HuH-7.5 (cell line): ENCODE measurements around the gene CTR9.

Experiments
- DNase-seq: peaks from one replicate; pipeline ENCODE4 v3.0.0; 2011; ENCODE audit warnings: low spot score

The CTR9 gene

DNA sequence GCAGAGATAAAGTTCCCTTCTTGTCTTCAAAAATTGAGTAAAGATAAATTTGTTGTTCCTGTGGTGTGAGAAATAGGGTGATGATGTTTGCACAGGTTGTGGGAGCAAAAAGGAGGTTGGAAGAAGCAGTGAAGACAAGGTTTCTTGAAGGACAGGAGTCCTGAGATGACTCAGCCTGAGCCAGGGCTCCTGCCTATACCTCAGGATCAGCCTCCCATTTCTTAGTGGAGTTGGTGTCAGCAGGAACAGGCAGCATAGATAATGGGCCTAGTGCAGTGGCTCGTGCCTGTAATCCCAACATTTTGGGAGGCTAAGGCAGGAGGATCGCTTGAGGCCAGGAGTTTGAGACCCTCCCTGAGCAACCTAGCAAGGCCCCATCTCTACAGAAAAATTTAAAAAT is 29.0 kb downstream of the CTR9 start:
- DNase-seq, result no peak

GRCh38 chr11:10784232-10785145 is 33.4 kb downstream of the CTR9 start:
- no peak for DNase-seq

DNA sequence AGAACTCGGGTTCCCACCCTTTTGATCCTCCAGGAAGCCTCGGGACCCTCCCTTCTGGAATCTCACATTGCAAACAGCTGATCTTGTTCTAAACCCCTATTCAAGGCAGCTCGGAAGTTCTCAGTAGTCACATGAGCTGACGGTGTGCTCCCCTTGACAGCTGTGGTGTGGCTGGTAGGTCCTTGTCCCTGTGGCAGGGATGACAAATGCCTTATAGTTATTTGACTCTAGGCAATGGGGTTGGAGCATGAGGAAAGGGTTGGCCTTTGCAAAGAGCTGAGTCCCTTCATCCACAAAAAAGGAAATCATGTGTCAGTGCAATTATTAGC is 34.1 kb downstream of the CTR9 start:
- no peak for DNase-seq

GRCh38 chr11:10786451-10786850 is 35.4 kb downstream of the CTR9 start:
- DNase-seq, result no peak

GRCh38 chr11:10792385-10793068 is 41.5 kb downstream of the CTR9 start:
- peak; percentile 53 for DNase-seq

DNA sequence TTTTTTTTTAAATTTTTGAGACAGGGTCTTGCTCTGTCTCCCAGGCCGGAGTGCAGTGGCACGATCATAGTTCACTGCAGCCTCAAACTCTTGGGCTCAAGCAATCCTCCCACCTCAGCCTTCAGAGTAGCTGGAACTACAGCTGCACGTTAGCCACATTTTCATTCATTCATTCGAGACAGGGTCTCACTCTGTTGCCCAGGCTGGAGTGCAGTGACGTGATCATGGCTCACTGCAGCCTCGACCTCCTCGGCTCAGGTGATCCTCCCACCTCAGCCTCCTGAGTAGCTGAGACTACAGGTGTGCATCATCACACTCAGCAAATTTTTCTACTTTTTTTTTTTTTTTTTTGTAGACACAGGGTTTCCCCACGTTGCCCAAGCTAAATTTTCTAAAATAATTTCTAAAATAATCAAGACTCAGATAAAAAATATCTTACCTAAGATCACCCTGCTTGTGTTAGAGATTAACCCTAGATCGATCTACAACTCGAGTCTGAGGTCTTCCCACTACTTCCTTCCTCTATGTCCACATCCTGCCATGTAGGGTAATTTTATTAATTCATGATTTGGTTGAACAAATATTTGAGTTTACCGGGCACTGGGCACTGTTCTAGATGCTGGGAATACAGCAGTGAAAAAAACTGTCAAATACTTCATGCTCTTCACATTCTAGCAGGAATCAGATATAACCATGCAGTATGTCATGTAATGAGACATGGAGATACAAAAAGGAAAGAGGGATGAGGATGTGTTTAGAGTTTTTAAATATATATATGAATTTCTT is 42.6 kb downstream of the CTR9 start:
- DNase-seq, result no peak

DNA sequence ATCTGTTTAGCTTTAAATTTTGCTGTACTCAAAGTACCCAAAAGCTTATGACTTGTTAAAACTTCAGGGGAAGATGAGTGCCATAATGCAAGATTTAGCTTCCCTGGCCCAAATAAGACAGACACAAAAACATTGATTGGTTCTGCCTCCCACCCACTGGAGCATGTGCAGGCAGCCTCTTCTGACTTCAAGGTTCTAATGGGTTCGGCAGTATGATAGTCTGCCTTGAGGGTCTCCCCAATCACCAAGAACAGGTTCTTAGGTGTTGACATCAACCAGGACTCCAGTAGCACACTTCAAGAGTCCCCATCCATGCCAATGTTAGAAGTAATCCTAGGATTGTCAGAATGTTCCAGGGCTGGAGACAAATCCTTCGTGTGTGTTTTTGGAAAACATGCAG is 45.1 kb downstream of the CTR9 start:
- no peak for DNase-seq

DNA sequence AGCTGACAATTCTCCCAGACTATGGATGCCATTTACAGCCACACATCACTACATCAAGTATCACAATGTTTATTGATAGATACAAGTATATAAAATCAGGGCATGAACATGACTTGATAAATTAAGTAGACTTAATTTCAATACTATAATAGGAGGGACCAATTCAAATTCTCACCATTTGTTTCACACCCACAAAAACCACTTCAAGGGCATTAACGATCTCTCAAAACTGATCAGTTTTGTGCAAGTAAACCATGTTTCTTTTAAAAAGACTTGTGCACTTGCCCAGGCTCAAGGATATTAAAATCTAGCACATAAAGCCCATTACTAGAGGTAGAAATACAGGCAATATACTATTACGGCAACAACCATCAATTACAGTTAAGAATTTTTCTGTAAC is 46.0 kb downstream of the CTR9 start:
- no peak for DNase-seq

GRCh38 chr11:10797531-10797930 is 46.5 kb downstream of the CTR9 start:
- no peak for DNase-seq

- DNase-seq, result no peak
These were observed 47.4 kb downstream of the CTR9 start for GRCh38 chr11:10798330-10798928.

GRCh38 chr11:10800292-10800691 is 49.2 kb downstream of the CTR9 start:
- no peak for DNase-seq

DNA sequence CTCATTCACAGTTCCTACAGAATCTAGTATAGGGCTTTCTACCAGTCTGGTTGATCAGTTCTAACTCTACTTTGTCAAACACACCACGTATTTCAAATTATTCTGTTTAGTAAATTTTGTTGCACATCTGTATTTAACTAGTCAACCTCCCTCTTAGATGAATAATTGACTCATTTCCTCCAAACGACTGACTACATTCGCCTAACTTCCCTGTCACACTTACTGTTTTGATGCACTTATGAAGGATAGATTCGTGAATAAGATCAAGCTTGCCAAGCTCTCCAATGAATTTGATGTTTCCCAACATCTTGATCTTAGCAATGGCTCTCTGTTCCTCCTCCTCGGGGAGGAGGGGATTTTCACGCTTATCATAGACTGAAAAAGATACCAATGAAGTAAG is 52.6 kb downstream of the CTR9 start:
- DNase-seq, result no peak

- no peak for DNase-seq
These were observed 54.7 kb downstream of the CTR9 start for GRCh38 chr11:10805741-10806140.

GRCh38 chr11:10806206-10806605 is 55.2 kb downstream of the CTR9 start:
- DNase-seq, result no peak

- no peak for DNase-seq
These were observed 56.6 kb downstream of the CTR9 start for GRCh38 chr11:10807493-10808234.

- no peak for DNase-seq
These were observed 57.1 kb downstream of the CTR9 start for GRCh38 chr11:10808235-10808552.

DNA sequence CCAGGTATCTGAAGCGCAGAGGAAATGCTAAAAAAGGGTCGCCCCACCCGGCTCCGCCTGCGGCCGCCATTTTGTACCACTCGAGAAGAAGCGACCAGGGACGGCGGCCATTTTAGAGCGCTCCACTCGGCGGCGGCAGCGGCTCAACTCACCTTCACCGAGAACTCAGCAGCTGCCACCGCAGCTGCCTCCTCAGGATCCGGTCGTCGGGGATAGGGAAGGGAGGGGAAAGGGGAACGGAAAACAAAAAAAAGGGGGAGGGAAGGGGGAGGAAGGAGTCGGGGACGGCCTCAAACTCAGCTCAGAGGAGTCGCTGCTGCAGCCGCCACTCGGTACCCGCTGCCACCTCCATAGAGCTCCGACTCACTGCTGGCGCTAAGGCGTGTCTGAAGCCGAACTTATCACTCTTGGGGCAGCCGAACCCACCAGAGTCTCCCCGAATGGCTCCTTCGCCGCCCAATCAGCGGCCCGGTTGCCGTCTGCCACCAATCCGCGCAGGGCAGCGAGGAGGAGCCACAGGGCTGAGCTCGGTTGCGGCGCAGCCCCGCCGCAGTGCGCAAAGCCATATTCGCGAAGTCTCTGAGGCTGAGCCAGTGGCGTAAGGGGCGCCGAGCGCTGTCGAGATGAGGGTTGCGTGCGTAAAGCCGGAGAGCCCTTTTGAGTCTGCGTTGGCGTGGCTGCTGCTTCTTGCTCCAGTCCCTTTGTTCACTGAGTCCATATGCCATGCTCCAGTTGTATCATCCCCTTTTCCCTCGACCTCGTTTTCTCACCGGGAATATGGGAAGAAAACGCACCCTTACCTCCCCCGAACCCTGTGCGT is 57.7 kb downstream of the CTR9 start, which contains the start of gene EIF4G2:
Gene EIF4G2 (minus strand): TSS at position 374 of the 820 bp plus-strand sequence.
- DNase-seq, result peak; percentile 89

GRCh38 chr11:10809373-10810160 is 58.5 kb downstream of the CTR9 start:
- peak; percentile 31 for DNase-seq

DNA sequence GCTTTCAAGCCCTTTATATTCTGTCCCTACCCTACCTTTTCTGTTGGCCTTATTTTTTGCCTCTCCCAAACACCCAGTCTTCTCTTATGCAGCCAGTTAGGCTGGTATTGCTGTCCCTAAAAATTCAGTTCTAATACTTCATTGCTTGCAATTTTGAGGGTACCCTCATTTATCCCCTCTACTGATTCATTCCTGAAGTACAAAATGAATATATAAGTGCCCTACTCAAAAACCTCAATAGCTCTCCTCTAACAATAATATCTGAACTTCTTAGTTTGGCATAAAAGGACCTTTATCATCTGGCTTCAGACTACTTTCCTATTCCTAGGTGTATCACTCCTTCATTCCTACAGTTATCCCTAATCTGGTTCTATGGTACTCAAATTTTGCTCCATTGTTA is 62.9 kb downstream of the CTR9 start:
- DNase-seq, result no peak

GRCh38 chr11:10818594-10818993 is 67.5 kb downstream of the CTR9 start:
- no peak for DNase-seq
